Measurements from ENCODE around the gene ZFPL1.

Gene ZFPL1

GRCh38 chr11:65060913-65061408 lies 23.1 kb upstream of the ZFPL1 start:
- no peaks in the 10 kb centered on the region for H3K9me3 Mint-ChIP-seq
- peaks cover 3% of the 10 kb centered on the region for H3K27me3 Mint-ChIP-seq (ENCODE audit: low read depth)
- no peak for TF ChIP-seq CTCF (IDR thresholded peaks at IDR 0.05; ENCODE audit: unreplicated experiment in 3 of 3)
- no peak overlapping the region for H3K27ac Mint-ChIP-seq
- H3K4me1 Mint-ChIP-seq: no peaks in the 10 kb centered on the region
- H3K4me3 Mint-ChIP-seq: no peak overlapping the region
- H3K36me3 Mint-ChIP-seq (ENCODE audit: low read depth): no peaks in the 10 kb centered on the region

DNA sequence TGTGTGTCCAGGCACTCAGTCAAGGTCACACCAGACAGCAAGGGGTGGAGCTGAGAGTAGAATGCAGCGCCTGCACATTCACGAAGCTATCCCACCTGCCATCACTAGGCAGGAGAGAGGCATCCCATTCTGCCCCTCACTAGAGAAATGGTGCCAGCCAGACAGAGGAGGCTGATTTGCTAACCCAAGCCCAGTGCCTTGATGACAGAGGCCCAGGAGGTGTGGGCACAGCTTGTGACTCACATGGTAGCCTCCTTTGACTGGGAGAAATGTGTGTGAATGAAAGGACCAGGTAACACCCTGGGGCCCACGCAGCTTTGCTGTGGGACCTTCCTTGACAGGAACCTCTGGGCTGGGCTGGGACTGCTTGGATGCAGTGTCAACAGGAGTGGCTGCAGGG lies 20.5 kb upstream of the ZFPL1 start:
- no peaks in the 10 kb centered on the region for H3K36me3 Mint-ChIP-seq (ENCODE audit: low read depth)
- H3K9me3 Mint-ChIP-seq: no peaks in the 10 kb centered on the region

GRCh38 chr11:65064847-65065240 lies 19.2 kb upstream of the ZFPL1 start:
- H3K36me3 Mint-ChIP-seq (ENCODE audit: low read depth): no peaks in the 10 kb centered on the region
- no peak for TF ChIP-seq CTCF (IDR thresholded peaks at IDR 0.05; ENCODE audit: unreplicated experiment in 3 of 3)
- no peaks in the 10 kb centered on the region for H3K4me1 Mint-ChIP-seq
- H3K27ac Mint-ChIP-seq: no peak overlapping the region
- H3K27me3 Mint-ChIP-seq (ENCODE audit: low read depth): no peaks in the 10 kb centered on the region
- H3K4me3 Mint-ChIP-seq: no peak overlapping the region
- H3K9me3 Mint-ChIP-seq: no peaks in the 10 kb centered on the region

More for the DNA sequence above, 20.5 kb upstream of the ZFPL1 start:
- Mint-ChIP-seq H3K4me3 (no peak overlapping the region), H3K4me1 (no peaks in the 10 kb centered on the region), H3K27me3 (ENCODE audit: low read depth) (no peaks in the 10 kb centered on the region), H3K27ac (no peak overlapping the region)
- no peak for TF ChIP-seq CTCF (IDR thresholded peaks at IDR 0.05; ENCODE audit: unreplicated experiment in 3 of 3)

- no peak for TF ChIP-seq CTCF (IDR thresholded peaks at IDR 0.05; ENCODE audit: unreplicated experiment in 3 of 3)
These were observed 18.2 kb upstream of the ZFPL1 start for GRCh38 chr11:65065851-65066250.

GRCh38 chr11:65066315-65066714 lies 17.7 kb upstream of the ZFPL1 start:
- no peak for TF ChIP-seq CTCF (IDR thresholded peaks at IDR 0.05; ENCODE audit: unreplicated experiment in 3 of 3)
- no peaks in the 10 kb centered on the region for H3K4me1 Mint-ChIP-seq
- H3K27me3 Mint-ChIP-seq (ENCODE audit: low read depth): no peaks in the 10 kb centered on the region
- H3K27ac Mint-ChIP-seq: no peak overlapping the region
- no peak overlapping the region for H3K4me3 Mint-ChIP-seq
- no peaks in the 10 kb centered on the region for H3K9me3 Mint-ChIP-seq
- no peaks in the 10 kb centered on the region for H3K36me3 Mint-ChIP-seq (ENCODE audit: low read depth)

More at GRCh38 chr11:65065851-65066250, 18.2 kb upstream of the ZFPL1 start:
- no peaks in the 10 kb centered on the region for H3K27me3 Mint-ChIP-seq (ENCODE audit: low read depth)
- no peaks in the 10 kb centered on the region for H3K9me3 Mint-ChIP-seq
- no peaks in the 10 kb centered on the region for H3K36me3 Mint-ChIP-seq (ENCODE audit: low read depth)
- H3K27ac Mint-ChIP-seq: no peak overlapping the region
- H3K4me1 Mint-ChIP-seq: no peaks in the 10 kb centered on the region
- no peak overlapping the region for H3K4me3 Mint-ChIP-seq

- Mint-ChIP-seq H3K27ac (no peak overlapping the region), H3K27me3 (ENCODE audit: low read depth) (no peaks in the 10 kb centered on the region), H3K36me3 (ENCODE audit: low read depth) (no peaks in the 10 kb centered on the region), H3K4me1 (no peaks in the 10 kb centered on the region), H3K4me3 (no peak overlapping the region), H3K9me3 (no peaks in the 10 kb centered on the region)
- no peak for TF ChIP-seq CTCF (IDR thresholded peaks at IDR 0.05; ENCODE audit: unreplicated experiment in 3 of 3)
These were observed 17.2 kb upstream of the ZFPL1 start for GRCh38 chr11:65066805-65067291.

Measured in nephron (organoid).